ENCODE measurements around the gene CD53. TPM values are rescaled to one million over a fixed set of nuclear protein-coding genes. Genes with fewer than 3 reads are reported as not detected.

CD53 gene, protein sequence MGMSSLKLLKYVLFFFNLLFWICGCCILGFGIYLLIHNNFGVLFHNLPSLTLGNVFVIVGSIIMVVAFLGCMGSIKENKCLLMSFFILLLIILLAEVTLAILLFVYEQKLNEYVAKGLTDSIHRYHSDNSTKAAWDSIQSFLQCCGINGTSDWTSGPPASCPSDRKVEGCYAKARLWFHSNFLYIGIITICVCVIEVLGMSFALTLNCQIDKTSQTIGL
- total RNA-seq (2022; extraction: Qiagen RNA extraction; ENCODE audit: low read depth): not detected in 5 replicates

DNA sequence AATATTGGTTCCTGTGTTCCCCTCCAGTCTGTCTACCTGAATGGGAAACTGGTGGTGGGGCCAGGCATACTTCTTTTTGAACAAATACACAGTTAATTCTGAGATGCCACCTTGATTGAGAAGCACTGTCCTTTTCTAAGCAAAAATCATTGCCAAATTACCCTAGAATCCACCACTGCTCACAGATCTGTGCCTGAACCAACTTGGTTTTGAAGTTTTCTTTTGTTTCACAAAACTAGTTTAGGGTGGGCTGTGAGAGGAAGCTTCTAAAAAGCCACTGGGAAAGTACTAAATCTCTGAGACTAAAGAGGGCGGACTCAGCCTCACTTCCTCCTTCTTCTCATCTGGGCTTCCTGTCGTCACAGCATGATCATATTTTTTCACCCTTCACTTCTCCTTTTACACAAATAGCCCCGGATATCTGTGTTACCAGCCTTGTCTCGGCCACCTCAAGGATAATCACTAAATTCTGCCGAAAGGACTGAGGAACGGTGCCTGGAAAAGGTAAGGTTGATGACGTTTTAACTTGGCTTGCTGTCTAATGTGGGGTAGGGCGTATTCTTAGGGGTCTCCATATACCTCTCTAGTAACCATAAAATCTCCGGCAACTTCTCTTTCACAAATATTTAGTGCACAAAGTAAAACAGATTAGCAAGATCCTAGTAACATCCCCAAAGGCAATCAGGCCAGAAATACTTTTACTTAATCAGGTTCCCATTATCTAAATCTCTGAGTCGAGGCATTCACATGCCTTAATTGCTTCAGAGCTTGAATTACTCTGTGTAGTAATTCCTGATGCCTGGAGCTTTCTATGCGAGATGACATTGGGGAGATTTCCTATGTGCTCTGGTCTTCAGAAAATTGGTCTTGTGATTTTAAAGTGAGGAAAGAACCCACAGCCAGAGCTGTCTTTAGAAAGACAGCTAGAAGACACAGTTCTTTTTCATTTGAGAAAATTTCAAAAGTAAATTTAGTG lies at the start of gene CD53:
Gene CD53 (plus strand): TSS at position 404 of the 976 bp plus-strand sequence. CDS start 18,261 bp downstream, outside the sequence.

Other genes with a start within 250 kb of the CD53 start
- gene KCNA3, start 198.2 kb upstream of the CD53 start, total RNA-seq (2022; extraction: Qiagen RNA extraction; ENCODE audit: low read depth): not detected in 5 replicates
- gene LRIF1, start 90.8 kb downstream of the CD53 start, total RNA-seq (2022; extraction: Qiagen RNA extraction; ENCODE audit: low read depth): 17.1 to 23.7 TPM (median 21.4 TPM) in 5 replicates

All from A549 treated with DMSO at 1 μM for 4 hours (cell line).